HepG2 (cell line): ENCODE measurements around the gene HS6ST2.

ENCODE experiments used
- EHMT2 ChIP-seq: fragments of 200-600 bp; sonication (generic); IDR thresholded peaks from 2 replicates; pipeline ENCODE4 v1.7.0; 2017; ENCODE audit warnings: antibody characterized with exemption, low read depth, low read length, borderline replicate concordance
- NFYB ChIP-seq: sonication (generic); formaldehyde crosslinking; IDR thresholded peaks from 2 replicates; pipeline ENCODE4 v1.4.0; 2020; ENCODE audit warnings: missing genetic modification reagents
- NR3C1 ChIP-seq: sonication (generic); formaldehyde crosslinking; IDR thresholded peaks from 2 replicates; pipeline ENCODE4 v1.4.0; 2020; ENCODE audit warnings: missing genetic modification reagents
- PAF1 ChIP-seq: IDR thresholded peaks from 2 replicates; pipeline ENCODE4 v1.6.1; 2016; ENCODE audit warnings: missing genetic modification reagents, missing compliant biosample characterization
- SIN3A ChIP-seq: IDR thresholded peaks from 2 replicates; pipeline ENCODE4 v1.6.1; 2011; ENCODE audit warnings: low read depth, mild to moderate bottlenecking, control low read depth, low read length, borderline replicate concordance
- SMARCC2 ChIP-seq: fragments of 450-650 bp; IDR thresholded peaks from 2 replicates; pipeline ENCODE4 v1.6.1; 2017; ENCODE audit warnings: antibody characterized with exemption, mild to moderate bottlenecking
- TOE1 ChIP-seq: sonication (generic); formaldehyde crosslinking; IDR thresholded peaks from 2 replicates; pipeline ENCODE4 v1.4.0; 2020; ENCODE audit warnings: mild to moderate bottlenecking, missing genetic modification reagents

DNA sequence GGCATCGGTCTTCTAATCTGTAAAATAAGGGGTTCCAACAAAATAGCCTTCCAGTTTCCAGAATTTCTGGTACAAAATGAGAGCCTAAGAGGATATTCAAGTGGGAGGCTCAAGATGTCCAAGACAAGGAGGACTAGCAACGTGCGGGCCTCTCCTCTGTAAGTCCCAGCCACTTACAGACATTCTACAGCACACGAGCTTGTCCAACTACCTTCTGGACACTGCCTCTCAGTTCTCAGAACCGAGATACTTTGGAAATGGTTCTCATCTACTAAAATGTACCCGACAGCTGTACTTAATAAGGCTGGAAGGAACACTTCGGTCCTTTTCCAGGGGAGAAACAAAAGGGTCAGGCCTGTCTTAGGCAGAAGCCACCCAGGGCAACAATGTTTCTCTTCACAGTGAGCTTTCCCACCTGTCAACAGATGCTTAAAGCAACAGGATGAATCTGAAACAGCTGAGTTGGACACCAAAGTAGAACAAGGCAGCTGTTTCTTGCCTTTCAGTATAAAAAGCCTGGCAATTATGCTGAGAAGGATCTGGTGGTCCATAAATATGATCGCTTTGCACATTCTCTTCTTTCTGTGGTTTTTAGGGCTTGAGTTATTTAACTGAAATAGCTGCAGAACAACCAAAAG is 127.0 kb downstream of the HS6ST2 start:
- no peak for TF ChIP-seq SIN3A
- TF ChIP-seq TOE1 (CRISPR knock-in tag), result no peak
- no peak for TF ChIP-seq NR3C1 (CRISPR knock-in tag)
- no peak for TF ChIP-seq SMARCC2
- no peak for TF ChIP-seq EHMT2
- TF ChIP-seq NFYB (CRISPR knock-in tag), result no peak
- no peak for TF ChIP-seq PAF1
